Measurements from ENCODE around the gene SSX2IP.
A peak's percentile ranks its signal among the peaks of the same experiment; 100 is the strongest.

DNA sequence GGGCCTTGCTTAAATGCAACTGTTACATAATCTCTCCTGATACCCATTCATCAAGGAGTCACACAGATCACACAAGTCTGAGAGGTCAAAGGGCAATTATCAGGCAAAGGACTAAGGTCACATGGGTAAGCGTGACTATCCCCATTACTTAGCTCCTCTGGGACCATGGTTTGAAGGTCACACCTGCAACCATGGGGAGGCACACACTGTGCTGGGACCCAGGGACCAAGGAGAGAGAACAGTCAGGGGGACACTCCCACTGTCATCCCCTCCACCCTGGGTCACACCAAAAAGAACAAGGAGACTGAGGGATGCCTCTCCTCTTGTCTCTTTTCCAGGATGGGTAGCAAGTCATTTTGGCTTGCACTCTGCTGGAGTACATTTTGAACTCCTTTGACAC lies 85.1 kb downstream of the SSX2IP start:
- no peak for TF ChIP-seq CEBPB (IDR thresholded peaks at IDR 0.05)
- TF ChIP-seq, protein P1, sequence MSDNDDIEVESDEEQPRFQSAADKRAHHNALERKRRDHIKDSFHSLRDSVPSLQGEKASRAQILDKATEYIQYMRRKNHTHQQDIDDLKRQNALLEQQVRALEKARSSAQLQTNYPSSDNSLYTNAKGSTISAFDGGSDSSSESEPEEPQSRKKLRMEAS (IDR thresholded peaks at IDR 0.05) = no peak
- no peak for TF ChIP-seq TAF1 (IDR thresholded peaks at IDR 0.05; ENCODE audit: low read depth)
- TF ChIP-seq EP300 (IDR thresholded peaks at IDR 0.05; ENCODE audit: borderline replicate concordance) = no peak
- no peak for TF ChIP-seq TEAD4 (IDR thresholded peaks at IDR 0.05)
- TF ChIP-seq ZBTB7A (IDR thresholded peaks at IDR 0.05; ENCODE audit: low read depth) = no peak
- TF ChIP-seq, protein P2, sequence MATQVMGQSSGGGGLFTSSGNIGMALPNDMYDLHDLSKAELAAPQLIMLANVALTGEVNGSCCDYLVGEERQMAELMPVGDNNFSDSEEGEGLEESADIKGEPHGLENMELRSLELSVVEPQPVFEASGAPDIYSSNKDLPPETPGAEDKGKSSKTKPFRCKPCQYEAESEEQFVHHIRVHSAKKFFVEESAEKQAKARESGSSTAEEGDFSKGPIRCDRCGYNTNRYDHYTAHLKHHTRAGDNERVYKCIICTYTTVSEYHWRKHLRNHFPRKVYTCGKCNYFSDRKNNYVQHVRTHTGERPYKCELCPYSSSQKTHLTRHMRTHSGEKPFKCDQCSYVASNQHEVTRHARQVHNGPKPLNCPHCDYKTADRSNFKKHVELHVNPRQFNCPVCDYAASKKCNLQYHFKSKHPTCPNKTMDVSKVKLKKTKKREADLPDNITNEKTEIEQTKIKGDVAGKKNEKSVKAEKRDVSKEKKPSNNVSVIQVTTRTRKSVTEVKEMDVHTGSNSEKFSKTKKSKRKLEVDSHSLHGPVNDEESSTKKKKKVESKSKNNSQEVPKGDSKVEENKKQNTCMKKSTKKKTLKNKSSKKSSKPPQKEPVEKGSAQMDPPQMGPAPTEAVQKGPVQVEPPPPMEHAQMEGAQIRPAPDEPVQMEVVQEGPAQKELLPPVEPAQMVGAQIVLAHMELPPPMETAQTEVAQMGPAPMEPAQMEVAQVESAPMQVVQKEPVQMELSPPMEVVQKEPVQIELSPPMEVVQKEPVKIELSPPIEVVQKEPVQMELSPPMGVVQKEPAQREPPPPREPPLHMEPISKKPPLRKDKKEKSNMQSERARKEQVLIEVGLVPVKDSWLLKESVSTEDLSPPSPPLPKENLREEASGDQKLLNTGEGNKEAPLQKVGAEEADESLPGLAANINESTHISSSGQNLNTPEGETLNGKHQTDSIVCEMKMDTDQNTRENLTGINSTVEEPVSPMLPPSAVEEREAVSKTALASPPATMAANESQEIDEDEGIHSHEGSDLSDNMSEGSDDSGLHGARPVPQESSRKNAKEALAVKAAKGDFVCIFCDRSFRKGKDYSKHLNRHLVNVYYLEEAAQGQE (IDR thresholded peaks at IDR 0.05; ENCODE audit: low read depth) = no peak
- TF ChIP-seq YY1 (IDR thresholded peaks at IDR 0.05; ENCODE audit: low read depth) = no peak
- TF ChIP-seq, protein P3, sequence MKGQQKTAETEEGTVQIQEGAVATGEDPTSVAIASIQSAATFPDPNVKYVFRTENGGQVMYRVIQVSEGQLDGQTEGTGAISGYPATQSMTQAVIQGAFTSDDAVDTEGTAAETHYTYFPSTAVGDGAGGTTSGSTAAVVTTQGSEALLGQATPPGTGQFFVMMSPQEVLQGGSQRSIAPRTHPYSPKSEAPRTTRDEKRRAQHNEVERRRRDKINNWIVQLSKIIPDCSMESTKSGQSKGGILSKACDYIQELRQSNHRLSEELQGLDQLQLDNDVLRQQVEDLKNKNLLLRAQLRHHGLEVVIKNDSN (IDR thresholded peaks at IDR 0.05) = peak; percentile 19; the same call in 1 of the 2 replicates
- TF ChIP-seq EGR1 (IDR thresholded peaks at IDR 0.05) = no peak
- TF ChIP-seq TCF12 (IDR thresholded peaks at IDR 0.05; ENCODE audit: low read depth) = no peak
- TF ChIP-seq NFIC (IDR thresholded peaks at IDR 0.05) = no peak
- TF ChIP-seq CREB1 (IDR thresholded peaks at IDR 0.05; ENCODE audit: low read depth) = no peak
- TF ChIP-seq FOXM1 (IDR thresholded peaks at IDR 0.05; ENCODE audit: borderline replicate concordance, low read depth) = no peak

Measured in Ishikawa (cell line).